ENCODE measurements around the gene TTC28. TPM values are rescaled to one million over a fixed set of nuclear protein-coding genes. Genes with fewer than 3 reads are reported as not detected.

TTC28 gene
- total RNA-seq, 1 experiment from 2014 or later: not detected

DNA sequence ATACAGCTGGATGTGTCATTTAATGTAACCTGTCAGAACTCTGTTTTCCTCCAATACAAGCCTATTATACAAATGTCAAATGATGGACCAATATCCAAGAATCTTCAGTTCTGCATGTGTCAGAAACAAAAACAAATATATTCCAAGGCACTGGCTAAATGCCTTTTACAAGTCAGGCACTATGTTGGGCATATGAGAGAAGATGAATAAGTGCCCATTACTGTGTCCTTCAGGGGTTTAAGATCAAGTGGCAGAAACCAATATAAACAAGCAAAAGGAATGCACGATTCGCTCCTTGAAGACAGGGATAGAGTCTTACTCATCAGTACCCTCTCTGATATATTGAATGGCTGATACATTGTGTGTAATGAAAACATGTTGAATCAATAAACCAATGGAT lies 254.4 kb downstream of the TTC28 start:
- Mint-ChIP-seq H3K9me3 (ENCODE audit: unreplicated experiment) (no peaks in the 10 kb centered on the region), H3K4me3 (ENCODE audit: unreplicated experiment) (no peak overlapping the region), H3K27ac (ENCODE audit: low read depth, unreplicated experiment) (no peak overlapping the region), H3K27me3 (ENCODE audit: insufficient read depth, unreplicated experiment) (peaks cover 75% of the 10 kb centered on the region), H3K36me3 (ENCODE audit: insufficient read depth, unreplicated experiment) (no peaks in the 10 kb centered on the region), H3K4me1 (ENCODE audit: insufficient read depth, unreplicated experiment) (no peaks in the 10 kb centered on the region)
- ChIA-PET POLR2A (interaction anchor here (0.7 kb wide), 1 partner anchor 20 kb away, joined by 4 read pairs; no protein-coding TSS in a partner anchor), CTCF (no interaction called here)
- intact Hi-C loops (cut with micrococcal nuclease): no loop called here
- no peak for DNase-seq (ENCODE audit: unreplicated experiment)
- BruUV-seq (replicated peaks): no TSS peak
- TF ChIP-seq, protein P1, sequence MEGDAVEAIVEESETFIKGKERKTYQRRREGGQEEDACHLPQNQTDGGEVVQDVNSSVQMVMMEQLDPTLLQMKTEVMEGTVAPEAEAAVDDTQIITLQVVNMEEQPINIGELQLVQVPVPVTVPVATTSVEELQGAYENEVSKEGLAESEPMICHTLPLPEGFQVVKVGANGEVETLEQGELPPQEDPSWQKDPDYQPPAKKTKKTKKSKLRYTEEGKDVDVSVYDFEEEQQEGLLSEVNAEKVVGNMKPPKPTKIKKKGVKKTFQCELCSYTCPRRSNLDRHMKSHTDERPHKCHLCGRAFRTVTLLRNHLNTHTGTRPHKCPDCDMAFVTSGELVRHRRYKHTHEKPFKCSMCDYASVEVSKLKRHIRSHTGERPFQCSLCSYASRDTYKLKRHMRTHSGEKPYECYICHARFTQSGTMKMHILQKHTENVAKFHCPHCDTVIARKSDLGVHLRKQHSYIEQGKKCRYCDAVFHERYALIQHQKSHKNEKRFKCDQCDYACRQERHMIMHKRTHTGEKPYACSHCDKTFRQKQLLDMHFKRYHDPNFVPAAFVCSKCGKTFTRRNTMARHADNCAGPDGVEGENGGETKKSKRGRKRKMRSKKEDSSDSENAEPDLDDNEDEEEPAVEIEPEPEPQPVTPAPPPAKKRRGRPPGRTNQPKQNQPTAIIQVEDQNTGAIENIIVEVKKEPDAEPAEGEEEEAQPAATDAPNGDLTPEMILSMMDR (IDR thresholded peaks at IDR 0.05; ENCODE audit: unreplicated experiment): no peak

- CTCF ChIA-PET: interaction anchor here (0.5 kb wide), 1 partner anchor 13 kb away, joined by 3 read pairs; no protein-coding TSS in a partner anchor
Measured at GRCh38 chr22:28424427-28425080, 255.1 kb downstream of the TTC28 start.

GRCh38 chr22:28419919-28420318 lies 259.7 kb downstream of the TTC28 start:
- H3K27me3 Mint-ChIP-seq (ENCODE audit: insufficient read depth, unreplicated experiment): peaks cover 81% of the 10 kb centered on the region
- TF ChIP-seq, protein P1 (IDR thresholded peaks at IDR 0.05; ENCODE audit: unreplicated experiment): no peak
- no peak overlapping the region for H3K4me3 Mint-ChIP-seq (ENCODE audit: unreplicated experiment)
- POLR2A ChIA-PET: no interaction called here
- DNase-seq (ENCODE audit: unreplicated experiment): no peak
- H3K9me3 Mint-ChIP-seq (ENCODE audit: unreplicated experiment): no peaks in the 10 kb centered on the region
- intact Hi-C loops (cut with micrococcal nuclease): no loop called here
- BruUV-seq (replicated peaks): no TSS peak
- CTCF ChIA-PET: no interaction called here
- H3K4me1 Mint-ChIP-seq (ENCODE audit: insufficient read depth, unreplicated experiment): no peaks in the 10 kb centered on the region
- H3K27ac Mint-ChIP-seq (ENCODE audit: low read depth, unreplicated experiment): no peak overlapping the region
- H3K36me3 Mint-ChIP-seq (ENCODE audit: insufficient read depth, unreplicated experiment): peaks cover 6% of the 10 kb centered on the region

More at GRCh38 chr22:28424427-28425080, 255.1 kb downstream of the TTC28 start:
- Mint-ChIP-seq H3K27ac (ENCODE audit: low read depth, unreplicated experiment) (no peak overlapping the region), H3K36me3 (ENCODE audit: insufficient read depth, unreplicated experiment) (no peaks in the 10 kb centered on the region), H3K4me3 (ENCODE audit: unreplicated experiment) (no peak overlapping the region), H3K27me3 (ENCODE audit: insufficient read depth, unreplicated experiment) (peaks cover 75% of the 10 kb centered on the region), H3K4me1 (ENCODE audit: insufficient read depth, unreplicated experiment) (no peaks in the 10 kb centered on the region), H3K9me3 (ENCODE audit: unreplicated experiment) (no peaks in the 10 kb centered on the region)
- TF ChIP-seq, protein P1 (IDR thresholded peaks at IDR 0.05; ENCODE audit: unreplicated experiment): no peak
- BruUV-seq (replicated peaks): no TSS peak
- POLR2A ChIA-PET: interaction anchor here (0.7 kb wide), 1 partner anchor 19 kb away, joined by 4 read pairs; no protein-coding TSS in a partner anchor
- intact Hi-C loops (cut with micrococcal nuclease): no loop called here
- DNase-seq (ENCODE audit: unreplicated experiment): no peak

DNA sequence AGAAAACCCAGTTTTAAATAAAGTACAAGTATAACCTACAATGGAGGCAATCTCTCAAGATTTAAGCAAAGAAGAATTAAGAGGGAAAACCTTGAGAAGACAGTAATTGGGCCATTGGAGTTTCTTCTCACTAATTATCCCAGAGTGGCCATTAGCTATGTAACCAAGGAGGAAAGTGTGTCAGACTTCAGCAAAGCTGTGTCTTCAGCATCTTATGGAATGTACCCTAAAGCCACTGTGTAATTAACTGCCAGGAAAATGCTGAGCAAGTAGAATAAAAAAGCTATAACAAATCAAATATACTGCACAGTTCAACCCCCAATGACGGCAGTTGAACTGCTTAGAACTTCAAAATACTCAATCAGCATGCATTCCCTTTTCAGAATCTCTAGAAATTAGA lies 261.6 kb downstream of the TTC28 start:
- TF ChIP-seq, protein P1 (IDR thresholded peaks at IDR 0.05; ENCODE audit: unreplicated experiment): no peak
- no TSS peak for BruUV-seq (replicated peaks)
- Mint-ChIP-seq H3K27ac (ENCODE audit: low read depth, unreplicated experiment) (no peak overlapping the region), H3K4me1 (ENCODE audit: insufficient read depth, unreplicated experiment) (no peaks in the 10 kb centered on the region), H3K27me3 (ENCODE audit: insufficient read depth, unreplicated experiment) (peaks cover 78% of the 10 kb centered on the region), H3K9me3 (ENCODE audit: unreplicated experiment) (no peaks in the 10 kb centered on the region), H3K4me3 (ENCODE audit: unreplicated experiment) (no peak overlapping the region), H3K36me3 (ENCODE audit: insufficient read depth, unreplicated experiment) (peaks cover 6% of the 10 kb centered on the region)
- intact Hi-C loops (cut with micrococcal nuclease): no loop called here
- POLR2A ChIA-PET: no interaction called here
- no peak for DNase-seq (ENCODE audit: unreplicated experiment)
- CTCF ChIA-PET: no interaction called here
